ENCODE results near the gene CPM.

Gene CPM

DNA sequence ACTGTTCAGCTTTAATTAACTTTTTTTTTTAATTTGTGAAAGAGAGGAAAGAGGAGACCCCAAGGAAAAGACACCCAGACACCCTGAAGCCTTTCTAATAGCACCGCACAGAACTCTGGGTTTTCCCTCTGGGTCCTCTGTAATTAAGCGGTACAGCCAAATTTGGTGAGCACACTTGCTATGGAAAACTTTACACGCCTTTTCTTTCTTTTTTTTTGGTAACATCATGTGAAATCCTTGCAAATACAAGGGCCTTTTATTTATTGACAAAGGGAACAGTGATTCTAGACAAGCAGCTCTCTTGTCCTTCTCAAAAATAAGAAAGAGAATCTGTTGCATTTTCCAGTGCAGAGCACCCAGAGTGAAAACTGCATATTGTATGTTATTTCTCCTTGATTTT lies 44.4 kb upstream of the CPM start:
- no peaks in the 10 kb centered on the region for H3K36me3 ChIP-seq
- H3K4me1 ChIP-seq, result no peaks in the 10 kb centered on the region
- H3K4me3 ChIP-seq (ENCODE audit: low read depth, low read length), result no peak overlapping the region
- no peak for DNase-seq
- peaks cover 20% of the 10 kb centered on the region for H3K27me3 ChIP-seq
- no peaks in the 10 kb centered on the region for H3K9me3 ChIP-seq
- TF ChIP-seq, protein P1, sequence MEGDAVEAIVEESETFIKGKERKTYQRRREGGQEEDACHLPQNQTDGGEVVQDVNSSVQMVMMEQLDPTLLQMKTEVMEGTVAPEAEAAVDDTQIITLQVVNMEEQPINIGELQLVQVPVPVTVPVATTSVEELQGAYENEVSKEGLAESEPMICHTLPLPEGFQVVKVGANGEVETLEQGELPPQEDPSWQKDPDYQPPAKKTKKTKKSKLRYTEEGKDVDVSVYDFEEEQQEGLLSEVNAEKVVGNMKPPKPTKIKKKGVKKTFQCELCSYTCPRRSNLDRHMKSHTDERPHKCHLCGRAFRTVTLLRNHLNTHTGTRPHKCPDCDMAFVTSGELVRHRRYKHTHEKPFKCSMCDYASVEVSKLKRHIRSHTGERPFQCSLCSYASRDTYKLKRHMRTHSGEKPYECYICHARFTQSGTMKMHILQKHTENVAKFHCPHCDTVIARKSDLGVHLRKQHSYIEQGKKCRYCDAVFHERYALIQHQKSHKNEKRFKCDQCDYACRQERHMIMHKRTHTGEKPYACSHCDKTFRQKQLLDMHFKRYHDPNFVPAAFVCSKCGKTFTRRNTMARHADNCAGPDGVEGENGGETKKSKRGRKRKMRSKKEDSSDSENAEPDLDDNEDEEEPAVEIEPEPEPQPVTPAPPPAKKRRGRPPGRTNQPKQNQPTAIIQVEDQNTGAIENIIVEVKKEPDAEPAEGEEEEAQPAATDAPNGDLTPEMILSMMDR (IDR thresholded peaks at IDR 0.05; ENCODE audit: low read depth, low read length), result no peak

DNA sequence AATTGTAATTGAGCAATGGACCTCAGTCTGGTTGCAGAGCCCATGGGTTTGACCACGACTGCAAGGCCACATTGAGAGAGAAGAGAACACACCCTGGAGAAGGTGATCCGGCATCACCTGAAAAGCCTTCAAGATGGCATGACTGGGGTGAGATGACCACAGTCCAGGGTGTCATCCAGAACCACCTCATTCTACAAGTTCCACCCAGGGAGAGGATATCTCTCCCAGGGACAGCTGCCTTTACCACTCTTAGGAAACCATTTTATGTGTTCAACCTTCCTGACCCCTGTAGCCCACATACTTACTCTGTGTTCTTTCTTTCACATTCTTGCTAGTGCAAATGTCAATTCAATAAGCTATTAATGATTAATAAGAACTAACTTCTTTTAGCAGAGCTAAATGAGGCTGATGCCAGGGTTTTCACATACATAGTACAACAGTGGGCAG lies 43.4 kb upstream of the CPM start:
- Histone ChIP-seq H3K36me3 (no peaks in the 10 kb centered on the region), H3K27me3 (peaks cover 18% of the 10 kb centered on the region), H3K9me3 (no peaks in the 10 kb centered on the region), H3K4me1 (no peaks in the 10 kb centered on the region), H3K4me3 (ENCODE audit: low read depth, low read length) (no peak overlapping the region)
- TF ChIP-seq, protein P1 (IDR thresholded peaks at IDR 0.05; ENCODE audit: low read depth, low read length), result no peak
- no peak for DNase-seq

DNA sequence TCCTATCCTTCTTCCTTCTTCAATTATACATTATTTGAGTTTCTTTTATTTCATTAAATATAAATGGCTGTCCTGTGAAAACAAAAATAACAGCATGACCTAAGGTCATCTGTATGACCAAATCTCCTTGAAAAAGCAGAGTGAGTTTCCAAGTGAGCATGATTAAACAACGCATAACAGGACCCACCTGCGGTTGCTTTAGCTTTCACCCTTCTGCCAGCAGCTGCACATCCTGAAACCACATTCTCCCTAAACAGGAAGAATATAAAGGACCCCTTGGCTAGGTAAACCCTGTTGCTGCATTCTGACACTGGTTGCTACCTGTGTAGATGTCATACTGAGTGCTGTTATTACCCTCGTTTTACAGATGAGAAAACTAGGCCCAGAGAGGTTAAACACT lies 42.8 kb upstream of the CPM start:
- DNase-seq, result no peak
- no peak overlapping the region for H3K4me3 ChIP-seq (ENCODE audit: low read depth, low read length)
- no peaks in the 10 kb centered on the region for H3K4me1 ChIP-seq
- no peaks in the 10 kb centered on the region for H3K9me3 ChIP-seq
- TF ChIP-seq, protein P1 (IDR thresholded peaks at IDR 0.05; ENCODE audit: low read depth, low read length), result no peak
- peaks cover 14% of the 10 kb centered on the region for H3K27me3 ChIP-seq
- H3K36me3 ChIP-seq, result no peaks in the 10 kb centered on the region

DNA sequence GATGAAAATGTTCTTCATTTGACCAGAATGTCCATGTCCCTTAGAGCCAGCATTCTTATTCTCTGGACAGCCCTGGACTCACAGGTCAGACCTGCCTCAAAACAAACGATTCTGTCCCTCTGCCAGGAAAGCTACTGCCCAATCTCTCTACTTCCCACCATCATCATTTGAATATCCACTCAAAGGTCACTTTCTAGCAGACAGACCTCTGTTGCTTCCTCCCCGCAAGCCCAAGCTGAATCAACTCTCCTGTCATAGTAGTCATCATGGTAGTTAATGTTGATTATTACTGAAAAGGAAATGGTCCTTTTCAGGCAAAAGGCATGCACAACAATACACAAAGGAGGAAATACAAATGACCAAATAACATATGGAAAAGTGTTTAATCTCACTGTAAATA lies 39.6 kb upstream of the CPM start:
- peaks cover 10% of the 10 kb centered on the region for H3K27me3 ChIP-seq
- H3K4me1 ChIP-seq, result no peaks in the 10 kb centered on the region
- no peak overlapping the region for H3K4me3 ChIP-seq (ENCODE audit: low read depth, low read length)
- TF ChIP-seq, protein P1 (IDR thresholded peaks at IDR 0.05; ENCODE audit: low read depth, low read length), result no peak
- no peaks in the 10 kb centered on the region for H3K9me3 ChIP-seq
- no peaks in the 10 kb centered on the region for H3K36me3 ChIP-seq
- no peak for DNase-seq

DNA sequence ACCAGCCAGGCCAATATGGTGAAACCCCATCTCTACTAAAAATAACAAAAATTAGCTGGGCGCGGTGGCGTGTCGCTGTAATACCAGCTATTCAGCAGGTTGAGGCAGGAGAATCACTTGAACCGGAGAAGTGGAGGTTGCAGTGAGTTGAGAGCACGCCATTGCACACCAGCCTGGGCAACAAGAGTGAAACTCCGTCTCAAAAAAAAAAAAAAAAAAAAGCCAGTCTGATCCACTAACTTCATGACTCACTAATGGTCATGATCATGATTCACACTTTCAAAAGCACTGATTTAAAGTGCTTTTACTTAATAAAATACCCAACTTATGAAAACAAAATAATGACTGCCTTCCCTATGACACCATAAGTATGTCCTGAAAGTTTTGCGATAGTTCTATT lies 38.4 kb upstream of the CPM start:
- Histone ChIP-seq H3K4me3 (ENCODE audit: low read depth, low read length) (no peak overlapping the region), H3K36me3 (no peaks in the 10 kb centered on the region), H3K4me1 (no peaks in the 10 kb centered on the region), H3K9me3 (no peaks in the 10 kb centered on the region), H3K27me3 (peaks cover 10% of the 10 kb centered on the region)
- no peak for DNase-seq
- TF ChIP-seq, protein P1 (IDR thresholded peaks at IDR 0.05; ENCODE audit: low read depth, low read length), result no peak

DNA sequence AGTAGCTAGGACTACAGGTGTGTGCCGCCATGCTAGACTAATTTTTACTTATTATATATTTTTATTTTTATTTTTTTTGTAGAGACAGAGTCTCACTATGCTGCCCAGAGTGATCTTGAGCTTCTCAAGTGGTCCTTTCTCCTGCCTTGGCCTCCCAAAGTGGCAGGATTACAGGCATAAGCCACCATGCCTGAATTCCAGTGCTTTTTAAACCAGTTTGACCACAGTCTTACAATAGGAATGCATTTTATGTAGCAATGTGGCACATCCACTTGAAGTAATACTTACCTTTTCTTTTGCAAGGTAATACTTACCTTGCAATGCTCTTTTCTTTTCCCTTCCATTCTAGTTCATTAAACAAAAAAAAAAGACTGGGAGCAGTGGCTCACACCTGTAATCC lies 38.0 kb upstream of the CPM start:
- H3K4me1 ChIP-seq, result no peaks in the 10 kb centered on the region
- no peak overlapping the region for H3K4me3 ChIP-seq (ENCODE audit: low read depth, low read length)
- DNase-seq, result no peak
- TF ChIP-seq, protein P1 (IDR thresholded peaks at IDR 0.05; ENCODE audit: low read depth, low read length), result no peak
- H3K27me3 ChIP-seq, result peaks cover 10% of the 10 kb centered on the region
- H3K36me3 ChIP-seq, result no peaks in the 10 kb centered on the region
- no peaks in the 10 kb centered on the region for H3K9me3 ChIP-seq
